IgD-negative memory B cell (primary cell): ENCODE data around the gene ADAMTS6. TPM values are rescaled to one million over a fixed set of nuclear protein-coding genes. Genes with fewer than 3 reads are reported as not detected.

ENCODE experiments used
- H3K27ac Mint-ChIP-seq, 3 donors: one replicate each; pipeline ENCODE4 v1.8.0; 2020 to 2022; ENCODE audit warnings: mild to moderate bottlenecking in 3 of 3, mixed read lengths in 3 of 3, moderate library complexity in 1 of 3
- H3K27me3 Mint-ChIP-seq: one replicate; pipeline ENCODE4 v1.8.0; 2021; ENCODE audit warnings: mixed read lengths
- H3K36me3 Mint-ChIP-seq: one replicate; pipeline ENCODE4 v1.8.0; 2020; ENCODE audit warnings: mild to moderate bottlenecking, mixed read lengths
- H3K4me1 Mint-ChIP-seq, 3 donors: one replicate each; pipeline ENCODE4 v1.8.0; 2020 to 2022; ENCODE audit warnings: mixed read lengths in 3 of 3, mild to moderate bottlenecking in 1 of 3
- H3K4me3 Mint-ChIP-seq, 4 donors: one replicate each; pipeline ENCODE4 v1.8.0; 2020 to 2022; ENCODE audit warnings: mild to moderate bottlenecking in 4 of 4, mixed read lengths in 4 of 4, moderate library complexity in 3 of 4
- H3K9me3 Mint-ChIP-seq, 3 donors: one replicate each; pipeline ENCODE4 v1.8.0; 2020 to 2021; ENCODE audit warnings: mixed read lengths in 3 of 3, mild to moderate bottlenecking in 1 of 3
- polyA plus RNA-seq: library from polyadenylated mRNA; unstranded; fragments of 300-500 nt; fragmentation: Illumina TruSeq; gene quantifications from one replicate; pipeline ENCODE4 v1.2.3, GENCODE V29; 2021

The ADAMTS6 gene
- polyA plus RNA-seq, 1 donor from 2014 or later = 0.88 TPM

DNA sequence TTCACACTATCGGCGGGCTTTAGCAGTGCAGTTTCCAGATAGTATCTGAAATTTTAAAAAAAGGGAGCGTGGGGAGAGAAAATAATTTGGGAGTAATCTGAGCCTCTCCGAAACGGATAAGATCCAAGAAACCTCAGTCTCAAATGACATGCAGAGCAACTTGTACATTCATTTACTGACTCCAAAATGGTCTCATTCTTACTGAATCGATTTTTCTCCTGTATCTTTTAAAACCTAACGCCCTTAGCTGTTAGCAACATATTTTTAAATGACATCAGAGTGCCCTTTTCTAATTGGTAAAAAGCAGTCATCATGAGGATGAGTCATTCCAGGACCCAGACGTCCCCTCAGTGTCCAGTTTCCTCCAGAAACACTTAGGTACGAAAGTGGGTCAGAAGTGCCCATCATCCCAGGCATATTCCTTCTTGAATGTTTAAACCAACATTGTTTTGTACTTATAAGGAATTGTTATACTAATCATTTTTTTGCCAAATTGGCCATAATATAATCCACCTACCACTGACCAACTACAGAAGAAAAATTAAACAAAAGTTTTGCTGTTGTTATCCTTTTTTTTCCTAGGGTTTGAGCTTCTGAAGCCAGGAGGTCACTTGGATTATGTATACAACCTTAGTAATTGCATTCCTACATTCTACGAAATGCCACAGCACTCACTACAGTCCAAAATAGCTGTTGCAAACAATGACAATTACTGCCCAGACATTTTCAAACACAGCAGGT, 354.4 kb downstream of the ADAMTS6 start:
- no peaks in the 10 kb centered on the region for H3K27me3 Mint-ChIP-seq
- H3K9me3 Mint-ChIP-seq = no peaks in the 10 kb centered on the region
- H3K4me3 Mint-ChIP-seq = no peak overlapping the region
- H3K36me3 Mint-ChIP-seq = no peaks in the 10 kb centered on the region
- no peak overlapping the region for H3K27ac Mint-ChIP-seq
- peaks cover 0 to 1% (median 0%) of the 10 kb centered on the region in 3 donors for H3K4me1 Mint-ChIP-seq

DNA sequence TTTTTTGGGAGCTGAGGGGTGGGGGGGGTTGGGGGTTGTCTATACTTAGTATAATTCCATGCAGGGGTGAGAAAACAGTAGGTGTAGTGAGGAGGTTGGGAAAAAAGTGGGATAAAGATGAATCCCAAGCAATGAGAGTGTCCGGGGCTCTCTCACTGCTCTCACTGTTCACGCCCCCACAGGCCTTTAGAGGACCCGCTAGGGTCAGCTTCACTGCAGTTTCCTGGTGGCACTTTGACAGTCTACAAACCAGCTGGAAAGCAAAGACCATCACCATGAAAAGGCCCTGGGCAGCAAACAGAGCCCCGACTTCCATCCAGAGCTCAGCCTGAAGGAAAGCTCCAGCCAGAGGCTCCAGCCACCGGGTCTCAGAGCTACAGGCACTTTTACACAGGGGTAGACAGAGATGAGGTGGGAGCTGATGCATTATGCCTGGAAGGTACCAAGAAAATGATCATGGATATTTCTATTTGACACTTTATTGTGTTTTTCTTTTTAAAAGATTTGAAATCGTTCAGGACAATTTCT, 355.1 kb downstream of the ADAMTS6 start:
- no peaks in the 10 kb centered on the region for H3K36me3 Mint-ChIP-seq
- H3K4me1 Mint-ChIP-seq = peaks cover 0 to 1% (median 0%) of the 10 kb centered on the region in 3 donors
- H3K9me3 Mint-ChIP-seq = no peaks in the 10 kb centered on the region
- no peaks in the 10 kb centered on the region for H3K27me3 Mint-ChIP-seq
- no peak overlapping the region for H3K27ac Mint-ChIP-seq
- H3K4me3 Mint-ChIP-seq = no peak overlapping the region

DNA sequence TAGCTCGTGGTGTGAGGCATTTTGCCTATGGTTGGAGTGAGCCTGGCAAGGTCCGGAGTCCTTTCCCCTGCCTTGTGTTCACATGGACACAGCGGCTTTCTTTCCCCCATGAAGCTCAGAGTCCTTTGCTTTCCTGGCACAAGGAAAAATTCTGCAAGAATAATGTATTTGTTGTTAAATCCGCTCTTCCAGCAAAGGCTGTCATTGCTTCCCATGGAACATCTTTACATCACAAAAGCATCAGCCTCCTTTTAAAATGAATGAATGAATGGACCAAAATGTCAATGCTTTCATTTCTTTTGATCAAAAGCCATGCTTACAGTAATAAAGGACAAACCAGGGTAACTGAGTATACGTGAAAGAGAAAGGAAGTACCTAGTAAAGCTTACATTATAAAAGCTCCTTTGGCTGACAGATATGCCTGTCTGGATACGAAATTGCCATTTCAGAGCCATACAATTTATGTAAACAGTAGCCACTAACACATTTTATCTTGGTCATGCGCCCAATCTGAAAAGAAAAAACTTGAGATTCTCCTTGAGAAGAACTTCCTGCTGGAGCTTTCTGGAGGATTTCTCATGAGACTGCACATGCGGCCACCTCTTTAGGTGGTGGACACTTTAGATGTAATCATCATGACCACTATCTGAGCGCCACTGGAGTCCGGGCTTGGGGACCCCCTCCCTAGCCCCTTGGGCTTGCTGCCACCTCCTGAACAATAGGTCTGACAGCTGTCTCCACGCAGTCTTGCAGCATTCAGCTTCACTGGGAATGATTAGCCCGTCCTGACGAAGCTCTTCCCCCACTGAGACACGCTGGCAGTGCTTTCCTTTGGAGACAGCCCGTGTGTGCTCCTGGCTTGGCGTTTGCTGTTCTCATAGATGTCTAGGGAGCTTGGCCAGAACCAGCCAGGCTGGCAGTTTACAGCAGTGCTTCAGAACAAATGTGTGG, 355.9 kb downstream of the ADAMTS6 start:
- no peaks in the 10 kb centered on the region for H3K36me3 Mint-ChIP-seq
- no peaks in the 10 kb centered on the region for H3K9me3 Mint-ChIP-seq
- no peak overlapping the region for H3K4me3 Mint-ChIP-seq
- H3K4me1 Mint-ChIP-seq = peaks cover 0 to 1% (median 0%) of the 10 kb centered on the region in 3 donors
- no peak overlapping the region for H3K27ac Mint-ChIP-seq
- no peaks in the 10 kb centered on the region for H3K27me3 Mint-ChIP-seq

DNA sequence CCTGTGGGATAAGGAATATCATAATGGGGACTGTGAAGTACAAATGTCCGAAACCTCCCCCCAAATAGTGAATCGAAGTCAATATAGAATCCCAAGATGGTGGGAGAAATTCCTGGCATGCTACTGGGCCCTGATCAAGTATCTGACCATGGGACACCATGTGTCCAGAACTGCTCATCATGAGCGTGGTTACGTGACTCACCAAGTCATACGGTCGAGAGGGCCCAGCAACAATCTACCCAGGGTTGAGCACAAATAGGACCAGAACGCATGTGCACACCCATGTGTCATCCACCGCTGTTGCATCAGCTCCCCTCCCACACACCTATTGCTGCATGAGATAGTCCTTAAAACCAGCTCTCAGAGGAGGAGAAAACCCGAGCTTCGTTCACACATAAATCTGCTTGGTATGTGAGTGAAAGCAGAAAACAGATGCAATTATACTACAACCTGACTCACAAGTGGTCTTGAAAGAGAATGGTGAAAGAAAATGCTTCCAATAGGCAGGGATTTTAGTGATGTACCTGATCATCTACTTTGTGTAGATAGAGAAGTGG, 359.8 kb downstream of the ADAMTS6 start:
- H3K36me3 Mint-ChIP-seq = peaks cover 3% of the 10 kb centered on the region
- H3K9me3 Mint-ChIP-seq = peaks cover 0 to 7% (median 3%) of the 10 kb centered on the region in 3 donors
- peaks cover 0 to 1% (median 0%) of the 10 kb centered on the region in 3 donors for H3K4me1 Mint-ChIP-seq
- no peaks in the 10 kb centered on the region for H3K27me3 Mint-ChIP-seq
- no peak overlapping the region for H3K27ac Mint-ChIP-seq
- no peak overlapping the region for H3K4me3 Mint-ChIP-seq

GRCh38 chr5:65120371-65120967, 361.3 kb downstream of the ADAMTS6 start:
- Mint-ChIP-seq H3K27ac (no peak overlapping the region), H3K4me3 (no peak overlapping the region), H3K27me3 (no peaks in the 10 kb centered on the region), H3K36me3 (peaks cover 3% of the 10 kb centered on the region), H3K4me1 (peaks cover 0 to 1% (median 0%) of the 10 kb centered on the region in 3 donors), H3K9me3 (peaks cover 0 to 7% (median 3%) of the 10 kb centered on the region in 3 donors)

DNA sequence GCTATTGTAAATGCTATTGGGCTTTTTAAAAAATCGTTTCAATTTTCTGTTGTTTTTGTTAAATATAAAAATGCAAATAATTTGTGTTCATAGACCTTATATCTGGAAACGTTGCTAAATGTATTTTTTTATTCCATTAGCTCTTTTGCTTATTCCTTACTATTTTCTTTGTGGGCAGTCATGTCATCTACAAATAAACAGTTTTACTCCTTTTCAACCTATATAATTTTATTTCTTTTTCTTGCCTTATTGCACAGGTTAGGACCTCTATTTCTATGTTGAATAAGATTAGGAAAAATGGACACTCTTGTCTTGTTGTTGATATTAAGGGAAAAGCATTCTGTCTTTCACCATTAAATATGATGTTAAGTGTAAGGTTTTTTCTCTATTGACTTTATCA, 364.2 kb downstream of the ADAMTS6 start:
- no peak overlapping the region for H3K27ac Mint-ChIP-seq
- H3K9me3 Mint-ChIP-seq = peaks cover 0 to 7% (median 3%) of the 10 kb centered on the region in 3 donors
- no peaks in the 10 kb centered on the region for H3K27me3 Mint-ChIP-seq
- no peak overlapping the region for H3K4me3 Mint-ChIP-seq
- no peaks in the 10 kb centered on the region for H3K4me1 Mint-ChIP-seq
- peaks cover 3% of the 10 kb centered on the region for H3K36me3 Mint-ChIP-seq

DNA sequence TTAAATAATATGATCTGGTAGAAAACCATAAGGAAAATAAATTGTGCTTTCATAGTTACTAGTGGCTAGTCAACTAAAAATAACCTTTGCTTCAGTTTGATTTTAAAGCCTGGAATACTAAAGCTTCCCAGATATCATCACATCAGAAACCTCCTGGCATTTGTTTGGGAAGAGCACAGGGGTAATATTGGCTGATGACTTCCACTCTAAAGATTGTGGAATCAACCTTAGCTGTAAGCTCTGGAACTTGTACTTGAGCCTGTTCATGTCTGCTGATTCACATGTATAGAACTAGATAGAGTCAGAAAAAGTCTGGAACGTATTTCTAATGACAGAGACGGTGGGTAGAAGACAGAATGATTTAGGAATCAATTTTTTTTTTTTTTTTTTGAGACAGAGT, 367.9 kb downstream of the ADAMTS6 start:
- no peak overlapping the region for H3K27ac Mint-ChIP-seq
- H3K4me3 Mint-ChIP-seq = no peak overlapping the region
- peaks cover 0 to 7% (median 3%) of the 10 kb centered on the region in 3 donors for H3K9me3 Mint-ChIP-seq
- no peaks in the 10 kb centered on the region for H3K27me3 Mint-ChIP-seq
- peaks cover 5% of the 10 kb centered on the region for H3K36me3 Mint-ChIP-seq
- no peaks in the 10 kb centered on the region for H3K4me1 Mint-ChIP-seq

- Mint-ChIP-seq H3K27ac (no peak overlapping the region), H3K9me3 (peaks cover 0 to 2% (median 0%) of the 10 kb centered on the region in 3 donors), H3K36me3 (peaks cover 6% of the 10 kb centered on the region), H3K4me1 (no peaks in the 10 kb centered on the region), H3K27me3 (no peaks in the 10 kb centered on the region), H3K4me3 (no peak overlapping the region)
Measured at GRCh38 chr5:65111961-65112658, 369.6 kb downstream of the ADAMTS6 start.

- Mint-ChIP-seq H3K4me3 (no peak overlapping the region), H3K4me1 (peaks cover 9 to 14% (median 12%) of the 10 kb centered on the region in 3 donors), H3K36me3 (peaks cover 4% of the 10 kb centered on the region), H3K27me3 (no peaks in the 10 kb centered on the region), H3K9me3 (no peaks in the 10 kb centered on the region), H3K27ac (no peak overlapping the region)
Measured at GRCh38 chr5:65108786-65109743, 372.7 kb downstream of the ADAMTS6 start.

- Mint-ChIP-seq H3K36me3 (peaks cover 4% of the 10 kb centered on the region), H3K4me1 (peaks cover 11 to 24% (median 22%) of the 10 kb centered on the region in 3 donors), H3K9me3 (no peaks in the 10 kb centered on the region), H3K27me3 (no peaks in the 10 kb centered on the region), H3K4me3 (peak overlapping the region in 3 of 4 donors; percentile 35 to 59 (median 54)), H3K27ac (no peak overlapping the region)
Measured at GRCh38 chr5:65105301-65105700, 376.4 kb downstream of the ADAMTS6 start.

DNA sequence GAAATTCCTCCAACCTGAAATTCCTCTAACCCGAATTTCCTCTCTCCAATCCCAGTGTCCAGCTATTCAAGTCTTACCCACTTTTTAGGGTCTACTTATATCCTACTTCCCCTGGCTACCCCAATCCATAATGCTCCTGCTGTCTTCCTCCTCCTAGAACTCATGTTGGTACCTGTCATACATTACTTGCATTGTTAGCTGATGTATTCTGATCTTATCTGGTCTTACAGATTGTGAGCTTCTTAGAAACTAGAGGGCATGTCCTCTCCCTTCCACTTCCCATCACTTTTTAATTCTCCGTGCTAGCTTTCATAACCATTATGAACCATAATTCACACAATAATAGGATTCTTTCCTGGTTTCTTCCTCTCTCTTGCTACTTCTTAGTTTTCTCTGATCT, 376.9 kb downstream of the ADAMTS6 start:
- Mint-ChIP-seq H3K4me3 (peak overlapping the region in 2 of 4 donors; percentile 54 to 61), H3K36me3 (peaks cover 4% of the 10 kb centered on the region), H3K4me1 (peaks cover 11 to 24% (median 22%) of the 10 kb centered on the region in 3 donors), H3K27ac (no peak overlapping the region), H3K9me3 (no peaks in the 10 kb centered on the region), H3K27me3 (no peaks in the 10 kb centered on the region)

DNA sequence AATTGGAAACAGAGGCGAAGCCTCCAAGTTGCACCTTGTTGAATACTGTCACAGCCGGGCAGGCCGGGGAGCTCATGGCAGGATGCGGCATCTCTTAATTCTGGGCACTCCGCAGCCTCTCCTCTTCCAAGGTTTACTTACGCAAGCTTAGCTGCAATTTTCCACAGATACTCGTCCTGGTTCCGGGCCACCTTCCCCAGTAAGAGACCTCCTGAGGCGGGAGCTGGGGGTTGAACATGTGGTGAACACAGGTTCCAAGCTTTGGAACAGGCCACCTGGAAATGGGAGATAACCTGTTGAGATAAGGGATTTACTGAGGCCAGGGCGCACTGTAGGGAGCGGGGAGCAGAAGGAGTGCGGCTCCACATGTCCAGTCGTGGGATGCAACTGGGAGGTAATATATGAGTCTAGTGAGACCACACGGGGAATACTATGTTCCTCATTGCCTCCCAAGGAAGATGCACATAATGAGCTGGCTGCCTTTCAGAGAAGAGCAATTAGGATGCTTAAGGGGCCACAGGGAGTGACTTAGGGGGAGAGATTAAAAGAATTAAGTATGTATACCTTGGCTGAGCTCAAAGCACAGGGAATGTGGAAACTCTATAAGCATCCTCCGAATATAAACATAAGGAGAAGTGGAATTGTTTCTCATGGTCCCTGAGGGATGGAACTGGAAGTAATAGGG, 377.8 kb downstream of the ADAMTS6 start:
- Mint-ChIP-seq H3K4me1 (peaks cover 11 to 24% (median 22%) of the 10 kb centered on the region in 3 donors), H3K9me3 (no peaks in the 10 kb centered on the region), H3K27me3 (no peaks in the 10 kb centered on the region), H3K4me3 (peak overlapping the region; percentile 83 to 92 (median 86)), H3K27ac (peak overlapping the region; percentile 36 to 96 (median 87)), H3K36me3 (peaks cover 3% of the 10 kb centered on the region)
